Osteoblast (primary cell): ENCODE measurements around the gene TCF12. TPM values are rescaled to one million over a fixed set of nuclear protein-coding genes. Genes with fewer than 3 reads are reported as not detected.

Experiments
- DNase-seq: peaks from one replicate; pipeline ENCODE4 v3.0.0; 2011; ENCODE audit warnings: low spot score, mixed read lengths; ENCODE audit not compliant: insufficient read length; ENCODE audit errors: missing footprints
- H2AFZ ChIP-seq: 2 replicates; pipeline ENCODE4 v1.6.0; 2011; ENCODE audit warnings: mild to moderate bottlenecking, low read length
- H3K27ac ChIP-seq: 2 replicates; pipeline ENCODE4 v1.5.1; 2011; ENCODE audit warnings: mild to moderate bottlenecking, low read depth, low read length, moderate library complexity
- H3K27me3 ChIP-seq: 2 replicates; pipeline ENCODE4 v1.6.0; 2012; ENCODE audit warnings: mild to moderate bottlenecking, control low read depth, inconsistent platforms, low read length, moderate library complexity; ENCODE audit not compliant: insufficient read depth
- H3K36me3 ChIP-seq: 2 replicates; pipeline ENCODE4 v1.5.1; 2011; ENCODE audit warnings: mild to moderate bottlenecking, low read length, control low read depth, moderate library complexity; ENCODE audit not compliant: insufficient read depth
- H3K4me1 ChIP-seq: 2 replicates; pipeline ENCODE4 v1.5.1; 2011; ENCODE audit warnings: mild to moderate bottlenecking, low read length, control low read depth, moderate library complexity; ENCODE audit not compliant: insufficient read depth
- H3K4me2 ChIP-seq: 2 replicates; pipeline ENCODE4 v1.6.0; 2011; ENCODE audit warnings: mild to moderate bottlenecking, low read length; ENCODE audit not compliant: insufficient read depth
- H3K4me3 ChIP-seq: fragments of 200-600 bp; sonication (generic); 3 replicates; pipeline ENCODE4 v1.5.1; 2012; ENCODE audit warnings: mild to moderate bottlenecking, low read length, inconsistent platforms; ENCODE audit not compliant: insufficient read depth
- H3K79me2 ChIP-seq: 2 replicates; pipeline ENCODE4 v1.6.0; 2012; ENCODE audit warnings: mild to moderate bottlenecking, low read length, control low read depth, inconsistent platforms; ENCODE audit not compliant: insufficient read depth
- H3K9me3 ChIP-seq: 2 replicates; pipeline ENCODE4 v1.5.1; 2011; ENCODE audit warnings: low read depth, low read length, control low read depth
- H4K20me1 ChIP-seq: 2 replicates; pipeline ENCODE4 v1.6.0; 2012; ENCODE audit warnings: mild to moderate bottlenecking, low read length, control low read depth; ENCODE audit not compliant: insufficient read depth
- total RNA-seq: library from RNA; depleted of rRNA; stranded (reverse); fragments of >200 nt; gene quantifications from 2 replicates; pipeline ENCODE4 v1.2.3, GENCODE V29; 2012
- TF ChIP-seq, protein P1 (sequence below): IDR thresholded peaks from 2 replicates; pipeline ENCODE4 v1.5.1; 2011; ENCODE audit warnings: mild to moderate bottlenecking, low read depth, low read length, moderate library complexity; ENCODE audit errors: extremely low read depth

Gene TCF12
- total RNA-seq, 1 donor: 86.5 TPM

DNA sequence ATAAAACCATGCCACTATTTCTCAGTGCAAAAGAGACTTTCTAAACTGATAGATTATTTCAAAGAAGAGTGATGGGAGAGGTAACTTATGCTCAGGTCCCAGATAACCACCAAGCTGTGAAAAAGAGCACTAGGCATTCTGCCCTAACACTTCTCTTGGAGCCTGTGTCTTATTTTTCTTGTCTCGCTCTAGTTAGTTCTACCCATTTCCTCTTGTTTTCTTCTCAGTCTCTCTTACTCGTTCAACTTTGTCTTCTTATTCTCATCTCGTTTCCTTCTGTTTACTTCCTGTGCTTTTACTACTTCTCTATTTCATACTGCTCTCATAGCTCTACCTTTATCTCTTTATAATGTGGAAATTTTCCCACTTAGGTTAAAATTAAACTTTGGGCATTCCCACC lies 366.1 kb downstream of the TCF12 start:
- Histone ChIP-seq H3K4me3 (no peak overlapping the region), H3K79me2 (no peaks in the 10 kb centered on the region), H3K27me3 (no peaks in the 10 kb centered on the region), H4K20me1 (no peaks in the 10 kb centered on the region), H3K4me1 (peaks cover 4% of the 10 kb centered on the region), H3K4me2 (no peak overlapping the region), H2AFZ (no peak overlapping the region), H3K9me3 (no peaks in the 10 kb centered on the region), H3K27ac (no peak overlapping the region), H3K36me3 (peaks cover 18% of the 10 kb centered on the region)
- DNase-seq: no peak
- TF ChIP-seq, protein P1, sequence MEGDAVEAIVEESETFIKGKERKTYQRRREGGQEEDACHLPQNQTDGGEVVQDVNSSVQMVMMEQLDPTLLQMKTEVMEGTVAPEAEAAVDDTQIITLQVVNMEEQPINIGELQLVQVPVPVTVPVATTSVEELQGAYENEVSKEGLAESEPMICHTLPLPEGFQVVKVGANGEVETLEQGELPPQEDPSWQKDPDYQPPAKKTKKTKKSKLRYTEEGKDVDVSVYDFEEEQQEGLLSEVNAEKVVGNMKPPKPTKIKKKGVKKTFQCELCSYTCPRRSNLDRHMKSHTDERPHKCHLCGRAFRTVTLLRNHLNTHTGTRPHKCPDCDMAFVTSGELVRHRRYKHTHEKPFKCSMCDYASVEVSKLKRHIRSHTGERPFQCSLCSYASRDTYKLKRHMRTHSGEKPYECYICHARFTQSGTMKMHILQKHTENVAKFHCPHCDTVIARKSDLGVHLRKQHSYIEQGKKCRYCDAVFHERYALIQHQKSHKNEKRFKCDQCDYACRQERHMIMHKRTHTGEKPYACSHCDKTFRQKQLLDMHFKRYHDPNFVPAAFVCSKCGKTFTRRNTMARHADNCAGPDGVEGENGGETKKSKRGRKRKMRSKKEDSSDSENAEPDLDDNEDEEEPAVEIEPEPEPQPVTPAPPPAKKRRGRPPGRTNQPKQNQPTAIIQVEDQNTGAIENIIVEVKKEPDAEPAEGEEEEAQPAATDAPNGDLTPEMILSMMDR: no peak

DNA sequence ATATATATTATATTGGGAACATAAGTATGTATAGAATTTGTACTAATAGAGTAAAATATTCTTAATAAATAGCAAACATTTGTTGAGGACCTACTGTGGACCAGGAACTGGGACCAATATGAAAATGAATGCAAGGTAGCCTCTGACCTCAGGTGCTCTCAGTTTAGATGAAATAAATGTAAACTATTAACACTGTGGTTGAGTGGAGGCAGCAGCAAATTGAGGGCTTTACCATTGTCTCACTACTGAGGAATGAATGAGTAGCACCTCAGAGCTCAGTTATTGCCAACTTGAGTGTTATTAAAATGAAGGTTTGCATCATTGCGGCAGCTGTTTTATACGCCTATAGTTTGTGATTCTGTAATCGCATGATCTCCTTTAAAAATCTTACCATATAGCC lies 366.9 kb downstream of the TCF12 start:
- Histone ChIP-seq H3K4me3 (no peak overlapping the region), H3K79me2 (no peaks in the 10 kb centered on the region), H2AFZ (no peak overlapping the region), H3K4me1 (peaks cover 4% of the 10 kb centered on the region), H3K4me2 (no peak overlapping the region), H4K20me1 (no peaks in the 10 kb centered on the region), H3K9me3 (no peaks in the 10 kb centered on the region), H3K36me3 (peaks cover 18% of the 10 kb centered on the region), H3K27me3 (no peaks in the 10 kb centered on the region), H3K27ac (no peak overlapping the region)
- no peak for DNase-seq
- TF ChIP-seq, protein P1: no peak

DNA sequence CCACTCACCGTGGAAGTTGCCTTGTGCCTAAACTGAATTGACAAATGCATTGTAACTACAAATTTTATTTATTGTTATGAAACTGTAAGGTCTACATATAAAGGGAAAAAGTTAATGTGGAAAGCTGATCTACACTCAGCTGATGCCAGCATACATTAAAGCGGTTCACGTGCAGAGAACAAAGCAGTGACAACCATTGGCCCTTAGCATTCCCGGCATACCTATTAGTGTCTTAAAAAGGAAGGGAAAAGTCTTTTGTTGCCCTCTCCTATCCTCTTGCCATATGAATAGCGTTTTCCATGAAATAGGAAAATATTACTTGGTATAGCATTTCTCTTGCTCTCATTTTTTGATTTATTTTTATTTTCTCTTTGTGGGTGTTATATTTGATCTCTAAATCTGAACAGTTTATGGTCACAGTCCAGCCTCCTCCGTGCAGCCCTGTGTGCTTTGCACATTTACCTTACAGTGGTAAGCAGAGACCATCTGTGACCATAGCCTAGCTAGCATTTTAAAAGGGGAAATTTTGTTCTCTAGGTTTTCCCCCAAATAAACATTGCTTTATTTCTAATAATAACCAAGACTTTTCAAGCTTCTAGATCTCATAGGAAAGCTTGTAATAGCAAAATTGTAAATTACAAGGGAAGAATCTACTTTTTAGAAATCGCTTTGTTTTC lies 368.1 kb downstream of the TCF12 start:
- no peak overlapping the region for H3K4me2 ChIP-seq
- H4K20me1 ChIP-seq: no peaks in the 10 kb centered on the region
- H2AFZ ChIP-seq: no peak overlapping the region
- DNase-seq: no peak
- TF ChIP-seq, protein P1: no peak
- H3K4me3 ChIP-seq: no peak overlapping the region
- no peaks in the 10 kb centered on the region for H3K27me3 ChIP-seq
- H3K27ac ChIP-seq: no peak overlapping the region
- peaks cover 4% of the 10 kb centered on the region for H3K4me1 ChIP-seq
- H3K36me3 ChIP-seq: peaks cover 18% of the 10 kb centered on the region
- H3K9me3 ChIP-seq: no peaks in the 10 kb centered on the region
- H3K79me2 ChIP-seq: no peaks in the 10 kb centered on the region

DNA sequence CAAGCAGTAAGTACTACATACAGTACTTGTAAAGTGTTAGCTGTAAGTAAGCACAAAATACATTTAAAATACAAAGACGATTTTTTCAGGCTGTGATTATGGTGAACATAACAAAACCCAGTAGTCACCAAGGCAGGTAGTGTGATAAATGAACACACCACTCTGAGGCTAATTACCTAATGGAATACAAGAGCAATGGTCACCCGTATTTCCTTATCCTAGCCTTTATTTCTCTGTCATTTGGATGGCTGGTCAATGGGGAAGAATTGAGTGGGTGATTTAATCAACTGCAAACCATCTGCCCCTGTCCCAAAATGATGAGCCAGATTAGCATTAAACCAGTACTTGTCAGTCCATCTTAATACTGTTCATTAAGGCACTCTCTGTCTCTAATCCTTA lies 368.7 kb downstream of the TCF12 start:
- Histone ChIP-seq H3K4me3 (no peak overlapping the region), H3K4me1 (peaks cover 4% of the 10 kb centered on the region), H3K4me2 (no peak overlapping the region), H2AFZ (no peak overlapping the region), H3K27ac (no peak overlapping the region), H3K79me2 (no peaks in the 10 kb centered on the region), H3K9me3 (no peaks in the 10 kb centered on the region), H3K27me3 (no peaks in the 10 kb centered on the region), H3K36me3 (peaks cover 18% of the 10 kb centered on the region), H4K20me1 (no peaks in the 10 kb centered on the region)
- TF ChIP-seq, protein P1: no peak
- no peak for DNase-seq
